Erythroblast (primary cell): ENCODE results near the gene MSX2.

Experiments used
- DNase-seq, 2 experiments: peaks; one replicate each; lab custom pipeline; 2025; lab: John Stamatoyannopoulos, UW
- GATA1 ChIP-seq: IDR thresholded peaks from 2 replicates; pipeline ENCODE4 v1.6.1; 2011; ENCODE audit warnings: low read depth, mild to moderate bottlenecking, control low read depth, low read length, moderate library complexity
- POLR2A ChIP-seq: IDR thresholded peaks from 2 replicates; pipeline ENCODE4 v1.6.1; 2011; ENCODE audit warnings: mild to moderate bottlenecking, low read length

MSX2 gene

DNA sequence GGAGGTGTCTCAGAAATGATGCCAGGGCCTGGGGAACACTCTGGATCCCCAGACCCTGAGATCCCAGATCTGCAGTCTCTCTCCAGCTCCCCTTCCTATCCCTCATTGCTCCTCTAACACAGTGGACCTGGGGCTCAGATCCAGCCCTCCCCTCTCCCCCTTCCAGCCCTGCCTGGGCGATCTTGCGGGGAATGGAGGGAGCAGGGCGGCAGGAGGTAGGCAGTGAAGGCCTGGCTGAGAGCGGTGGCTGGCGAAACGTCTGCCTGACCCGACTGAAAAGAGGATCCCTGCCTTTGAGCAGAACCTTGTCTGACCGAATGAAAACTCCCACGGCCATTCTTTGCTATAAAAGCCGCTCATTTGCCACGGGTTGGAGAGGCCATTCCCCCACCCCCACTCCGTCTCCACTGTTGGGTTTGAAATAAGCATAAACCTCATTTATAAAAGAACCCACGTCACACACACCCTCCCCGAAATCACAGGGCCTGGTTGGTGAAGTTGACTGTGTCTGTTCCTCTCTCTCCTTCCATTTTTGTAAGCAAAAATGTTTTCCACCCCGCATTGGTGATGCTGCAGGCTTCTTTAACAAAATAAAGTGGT lies 8.8 kb downstream of the MSX2 start:
- DNase-seq: no peak
- TF ChIP-seq GATA1 (no peak), POLR2A (no peak)

DNA sequence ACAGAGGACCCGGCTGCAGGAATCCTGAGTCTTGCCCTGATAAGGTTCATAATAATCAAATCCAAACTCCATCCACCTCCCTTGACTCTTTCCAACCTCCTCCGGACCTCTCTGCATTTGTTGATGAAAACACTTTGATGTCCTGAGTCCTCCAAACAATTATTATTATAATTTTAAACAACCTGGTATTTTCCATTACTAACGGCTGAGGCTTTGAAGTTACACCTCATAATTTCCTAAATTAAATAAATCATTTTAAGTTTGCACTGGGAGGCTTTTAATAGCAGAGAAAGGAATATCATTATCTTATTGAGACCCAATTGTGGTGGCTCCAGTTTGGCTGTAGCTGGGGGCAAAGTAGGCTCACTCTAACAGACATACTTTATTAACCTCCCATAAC lies 9.5 kb downstream of the MSX2 start:
- TF ChIP-seq POLR2A (no peak), GATA1 (no peak)
- no peak for DNase-seq

DNA sequence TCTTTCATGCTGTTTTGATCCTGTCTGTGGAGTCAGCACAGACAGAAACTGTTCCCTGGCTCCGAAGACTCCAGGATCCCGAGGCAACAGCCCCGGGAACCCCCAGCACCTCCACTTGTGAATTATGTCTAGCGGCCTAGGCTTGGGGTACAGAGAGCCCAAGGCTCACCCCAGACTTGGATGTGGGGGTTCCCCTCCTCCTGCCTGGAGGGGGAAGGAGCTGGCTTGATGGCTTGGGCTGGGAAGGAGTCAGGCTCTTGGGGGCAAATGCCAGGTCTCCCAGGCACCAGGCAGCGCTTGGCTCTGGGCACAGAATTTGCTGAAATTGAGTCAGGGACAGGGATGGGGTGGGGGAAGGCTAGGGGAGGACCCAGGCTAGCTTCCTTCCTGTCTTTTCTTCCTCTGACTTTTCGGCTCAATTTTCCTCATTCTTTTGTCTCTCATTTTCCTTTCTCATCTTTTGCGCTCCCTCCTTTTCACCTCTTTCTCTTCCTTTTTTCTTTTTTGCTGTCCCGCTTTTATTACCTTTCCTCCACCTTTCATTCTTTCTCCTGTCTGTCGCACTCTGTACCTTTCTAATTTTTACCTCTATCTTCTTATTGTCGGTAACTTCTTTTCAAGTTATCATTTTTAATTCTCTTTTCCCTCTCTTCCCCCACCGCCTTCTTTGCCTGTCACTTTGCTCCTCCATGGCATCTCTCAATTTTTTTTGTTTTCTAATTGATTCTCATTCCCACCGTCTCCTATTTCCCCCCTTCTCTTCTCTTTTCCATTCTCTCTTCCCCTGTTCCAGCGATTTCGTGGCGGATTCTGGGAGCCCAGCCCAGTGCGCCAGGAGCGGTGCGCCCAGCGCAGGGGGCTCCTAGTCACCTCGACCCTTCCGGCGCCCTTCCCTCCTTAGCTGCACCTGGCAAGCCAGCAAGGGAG lies 10.5 kb downstream of the MSX2 start:
- TF ChIP-seq GATA1 (no peak), POLR2A (no peak)
- DNase-seq: no peak

DNA sequence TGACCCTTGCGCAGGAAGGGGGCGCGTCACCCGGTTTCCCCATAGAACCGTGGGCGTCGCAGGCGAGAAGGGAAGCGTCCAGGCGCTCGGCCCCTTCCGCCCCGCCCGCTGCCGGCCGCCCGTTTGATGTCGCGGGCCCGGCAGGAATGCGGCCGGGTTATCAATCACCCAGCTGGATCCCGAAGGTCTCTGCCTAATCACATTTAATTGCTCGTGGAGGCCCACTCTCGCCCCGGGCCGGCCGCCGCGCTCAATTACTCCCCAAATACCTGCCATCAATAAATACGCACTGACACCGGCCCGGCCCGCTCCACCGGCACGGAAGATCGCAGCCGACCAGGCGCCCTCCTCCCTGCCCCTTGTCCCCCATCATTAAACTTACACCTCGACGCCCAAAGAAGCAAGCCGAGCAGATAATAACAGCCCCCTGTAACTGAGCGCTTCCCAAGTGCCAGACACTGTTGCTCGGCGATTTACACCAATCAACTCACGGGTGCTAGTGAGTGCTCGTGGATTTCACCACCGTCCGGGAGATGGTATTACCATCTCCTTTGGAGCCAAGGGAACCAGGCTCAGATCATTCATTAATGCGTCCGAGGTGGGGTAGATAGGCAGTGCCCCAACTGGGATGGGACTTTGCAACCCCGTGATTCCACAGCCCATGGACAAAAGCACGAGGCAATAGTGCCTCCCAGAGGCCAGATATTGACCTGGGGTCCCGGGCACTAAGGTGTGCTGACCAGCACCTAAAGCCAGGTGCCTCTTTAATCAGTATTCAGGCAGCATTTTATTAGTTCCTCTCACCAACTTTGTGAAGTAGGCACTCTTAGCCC lies 11.3 kb downstream of the MSX2 start:
- peak in 1 of 2 experiments; percentile 10 for DNase-seq
- TF ChIP-seq GATA1: no peak
- TF ChIP-seq POLR2A: no peak

DNA sequence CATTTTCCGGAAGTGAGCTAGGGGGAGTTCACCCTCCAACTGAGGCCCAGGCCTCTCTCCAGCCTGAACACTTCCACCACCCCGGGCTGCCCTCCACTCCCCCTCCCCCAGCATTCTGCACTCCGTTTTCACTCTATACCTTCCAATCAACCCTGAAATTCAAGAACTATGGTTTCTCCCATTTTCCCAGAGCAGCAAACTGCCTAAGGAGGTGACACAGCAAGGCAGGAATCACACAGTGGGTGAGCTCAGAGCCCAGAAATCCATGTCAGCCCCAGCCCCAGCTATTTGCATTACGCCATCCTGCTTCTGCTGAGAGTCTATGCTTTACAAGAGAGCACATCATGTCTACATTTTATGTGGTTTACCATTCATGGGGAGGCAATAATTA lies 11.9 kb downstream of the MSX2 start:
- DNase-seq: no peak
- TF ChIP-seq GATA1 (no peak), POLR2A (no peak)

DNA sequence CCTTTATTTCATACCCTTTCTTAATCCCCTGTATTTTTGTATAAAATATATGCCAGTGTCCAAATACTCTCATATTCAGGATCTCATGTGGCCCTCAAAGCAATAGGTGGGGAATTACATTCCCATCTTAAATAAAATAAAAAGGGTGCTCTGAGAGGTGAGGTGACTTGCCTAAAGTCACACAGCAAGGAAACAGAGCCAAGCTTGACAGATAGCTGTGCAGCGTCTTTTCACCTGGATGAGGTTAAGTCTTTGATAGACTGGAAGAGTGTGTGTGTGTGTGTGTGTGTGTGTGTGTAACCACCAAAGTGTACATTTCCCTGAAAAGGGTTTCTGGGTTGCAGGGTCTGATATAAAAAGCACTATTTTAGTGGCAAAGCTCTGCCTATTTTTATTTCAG lies 12.4 kb downstream of the MSX2 start:
- no peak for DNase-seq
- TF ChIP-seq POLR2A: no peak
- no peak for TF ChIP-seq GATA1

DNA sequence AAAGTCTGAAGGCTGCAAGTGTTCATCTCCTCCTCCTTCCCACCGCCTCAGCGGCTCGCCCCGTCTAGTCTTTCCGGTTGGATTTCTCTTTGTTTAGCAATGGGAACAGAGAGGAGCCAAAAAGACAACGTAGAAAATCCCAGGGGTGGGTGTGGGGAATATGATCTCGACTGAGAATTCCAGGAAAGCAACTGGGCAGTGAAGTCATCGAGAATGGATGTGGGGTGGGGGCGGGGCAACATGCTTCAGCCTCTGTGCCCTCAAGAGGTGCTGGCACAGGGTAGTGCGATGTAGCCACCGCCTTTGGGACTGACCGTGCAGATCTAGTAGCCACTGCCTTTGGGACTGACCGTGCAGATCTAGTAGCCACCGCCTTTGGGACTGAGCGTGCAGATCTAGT lies 12.9 kb downstream of the MSX2 start:
- DNase-seq: no peak
- TF ChIP-seq GATA1: no peak
- no peak for TF ChIP-seq POLR2A

DNA sequence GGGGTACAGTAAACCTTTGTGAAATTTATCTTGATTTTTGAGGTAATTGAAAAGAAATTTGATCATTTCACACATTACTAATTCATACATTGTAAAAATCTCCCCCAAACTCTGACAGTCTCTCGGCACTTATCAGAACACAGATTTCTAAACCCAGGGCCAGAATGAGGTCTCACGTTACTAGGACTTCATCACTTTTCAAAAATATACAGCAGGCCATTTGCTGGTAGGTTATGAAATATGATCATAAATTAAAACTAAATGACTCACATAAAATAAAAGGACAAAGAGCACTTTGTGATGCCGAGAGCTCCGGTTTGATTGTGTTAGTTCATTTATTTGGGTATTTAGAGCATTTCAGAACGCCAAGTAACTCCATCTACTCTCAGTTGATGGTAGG lies 17.0 kb downstream of the MSX2 start:
- no peak for DNase-seq
- TF ChIP-seq POLR2A (no peak), GATA1 (no peak)

DNA sequence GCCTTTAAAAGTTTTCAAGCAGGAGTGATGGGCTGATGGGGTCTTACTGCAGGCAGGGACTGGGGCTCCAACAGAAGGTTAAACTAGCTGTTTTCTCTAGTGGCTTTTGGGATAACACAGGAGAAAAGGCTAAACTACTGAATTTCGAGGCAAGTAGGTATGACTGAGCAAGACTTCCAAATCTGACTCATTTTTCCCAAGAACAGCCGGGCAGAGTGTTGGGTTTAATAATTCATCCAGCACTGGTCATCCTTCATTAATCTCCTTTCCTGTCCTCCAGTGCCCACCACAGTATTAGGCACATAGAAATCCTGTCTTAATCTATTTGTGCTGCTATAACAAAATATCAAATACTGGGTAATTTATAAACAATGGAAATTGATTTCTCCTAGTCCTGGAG lies 20.5 kb downstream of the MSX2 start:
- DNase-seq: no peak
- TF ChIP-seq GATA1 (no peak), POLR2A (no peak)

DNA sequence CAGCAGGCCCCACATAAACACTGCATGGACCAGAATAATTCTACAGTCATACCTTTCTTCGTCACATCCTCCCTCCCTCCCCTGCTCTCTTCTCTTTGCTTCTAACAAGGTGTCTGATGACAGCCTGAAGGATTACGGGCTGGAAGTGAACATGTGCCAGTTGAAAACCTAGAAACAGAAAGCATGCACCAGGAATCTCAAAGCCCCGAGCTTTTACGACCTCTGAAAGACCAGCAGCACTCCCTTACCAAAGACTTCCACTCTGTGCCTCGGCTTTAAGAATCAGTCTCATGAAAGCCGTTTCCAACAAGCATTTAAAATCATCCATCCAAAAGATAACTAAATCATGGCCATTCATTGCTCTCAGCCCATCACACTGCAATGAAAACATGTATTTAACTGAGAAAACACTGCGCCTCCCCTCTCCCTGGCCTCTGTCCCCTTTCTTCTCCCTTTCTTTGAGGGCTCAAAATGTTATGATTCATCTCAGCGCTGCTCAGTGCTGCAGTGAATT lies 21.3 kb downstream of the MSX2 start:
- TF ChIP-seq POLR2A: no peak
- no peak for TF ChIP-seq GATA1
- DNase-seq: no peak

DNA sequence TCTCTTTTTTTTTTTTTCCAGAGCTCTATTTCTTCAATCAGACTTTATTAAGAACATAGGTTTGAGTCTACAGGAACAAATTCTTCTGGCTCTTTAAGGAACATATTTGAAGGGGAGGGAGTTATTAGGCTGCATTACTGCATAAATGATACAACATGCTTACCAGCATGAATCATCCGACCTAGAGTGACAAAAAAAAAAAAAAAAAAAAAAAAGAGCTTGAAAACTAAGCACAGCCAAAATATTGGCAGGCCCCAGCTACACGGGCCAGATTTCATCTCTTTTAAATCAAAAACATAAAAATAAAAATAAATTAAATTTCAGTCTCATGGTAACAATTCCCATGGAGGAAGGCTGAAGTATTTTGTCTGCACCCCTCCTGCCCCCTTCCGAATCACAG lies 26.3 kb downstream of the MSX2 start:
- TF ChIP-seq POLR2A (no peak), GATA1 (no peak)
- DNase-seq: no peak

DNA sequence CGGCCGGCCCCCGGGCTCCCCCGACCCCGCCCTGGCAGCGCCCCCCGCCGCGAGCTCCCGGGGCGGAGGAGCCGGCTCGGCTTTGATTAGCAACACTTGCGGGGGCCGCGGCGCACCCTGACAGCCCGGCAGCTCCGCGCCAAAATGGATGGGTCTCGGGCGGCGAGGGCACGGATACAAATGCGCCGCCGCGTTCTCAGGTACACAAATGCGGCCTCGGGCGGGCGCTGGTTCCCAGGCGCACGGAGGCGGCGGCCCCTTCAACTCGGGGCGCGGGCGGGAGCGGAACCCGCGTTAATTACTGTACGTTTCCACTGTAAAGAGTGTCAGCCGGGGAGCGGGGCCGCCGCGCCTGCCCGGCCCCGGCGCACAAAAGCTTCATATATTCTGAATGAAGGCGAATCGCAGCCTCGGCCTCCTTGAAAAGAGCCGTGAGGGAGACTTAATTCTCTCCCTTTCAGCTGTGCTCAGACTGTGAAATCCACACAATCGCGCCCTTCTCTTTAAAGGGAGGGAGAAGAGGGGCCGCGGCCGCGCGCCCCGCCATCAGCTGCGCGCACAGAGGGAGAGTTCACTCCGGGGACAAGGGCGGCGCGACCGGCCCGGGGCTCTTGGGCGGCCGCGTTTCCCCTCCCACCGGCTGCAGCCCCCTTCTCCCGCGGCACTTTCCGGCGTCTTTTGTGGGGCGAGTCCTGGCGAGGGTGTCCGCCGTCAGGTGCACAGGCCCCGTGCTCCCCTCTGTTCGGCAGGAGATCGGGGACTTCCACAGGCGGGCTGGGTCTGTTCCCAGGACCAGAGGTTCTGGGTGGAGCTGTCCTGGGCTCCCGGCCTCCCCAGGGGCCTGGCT lies 27.0 kb downstream of the MSX2 start:
- TF ChIP-seq POLR2A (no peak), GATA1 (no peak)
- DNase-seq: no peak

DNA sequence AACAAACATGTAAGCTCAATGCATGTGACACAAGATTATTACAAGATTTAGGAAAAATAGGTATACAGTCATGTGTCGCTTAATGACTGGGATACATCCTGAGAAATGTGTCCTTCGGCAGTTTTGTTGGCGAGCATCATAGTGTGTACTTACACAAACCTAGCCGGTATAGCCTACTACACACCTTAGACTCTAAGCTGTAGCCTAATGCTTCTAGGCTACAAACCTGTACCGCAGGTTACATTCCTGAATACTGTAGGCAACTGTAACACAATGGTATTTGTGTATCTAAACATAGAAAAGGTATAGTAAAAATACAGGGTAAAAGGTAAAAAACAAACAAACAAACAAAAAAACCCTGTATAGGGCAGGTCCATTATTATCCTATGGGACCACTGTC lies 27.7 kb downstream of the MSX2 start:
- TF ChIP-seq GATA1 (no peak), POLR2A (no peak)
- DNase-seq: no peak
